Measurements from ENCODE around the gene INTS4.
A peak's percentile ranks its signal among the peaks of the same experiment; 100 is the strongest.
"Not testable (repeated sequence)": the region's sequence is repeated elsewhere in the genome, so short reads cannot be mapped to it uniquely, and the experiment has no call there.

INTS4 gene

GRCh38 chr11:78030429-78031325 is 36.2 kb upstream of the INTS4 start (continued):
- TF ChIP-seq BCL6B (tag by site-specific recombination; IDR thresholded peaks at IDR 0.05) (no peak), ZNF302 (tag by site-specific recombination; IDR thresholded peaks at IDR 0.05; ENCODE audit: low read depth) (no peak), SALL2 (tag by site-specific recombination; IDR thresholded peaks at IDR 0.05; ENCODE audit: borderline replicate concordance) (no peak), ZNF555 (tag by site-specific recombination; conservative IDR thresholded peaks at IDR 0.05) (no peak), ZNF146 (tag by site-specific recombination; IDR thresholded peaks at IDR 0.05) (no peak), ZNF223 (tag by site-specific recombination; IDR thresholded peaks at IDR 0.05) (no peak), ZNF624 (tag by site-specific recombination; IDR thresholded peaks at IDR 0.05) (no peak), ZNF416 (tag by site-specific recombination; IDR thresholded peaks at IDR 0.05) (no peak), YY1 (tag by site-specific recombination; IDR thresholded peaks at IDR 0.05) (no peak), ZNF449 (tag by site-specific recombination; IDR thresholded peaks at IDR 0.05) (peak; percentile 81)

GRCh38 chr11:78028423-78028822 is 34.0 kb upstream of the INTS4 start:
- CTCF ChIA-PET = interaction anchor here (1.5 kb wide), 1 partner anchor 29 kb away, joined by 3 read pairs; no protein-coding TSS in a partner anchor
- H3K36me3 ChIP-seq (ENCODE audit: control insufficient read depth in 2 of 2, insufficient read depth in 1 of 2, low read length in 2 of 2); H3K4me3 ChIP-seq (ENCODE audit: low read depth, low read length); H3K4me1 ChIP-seq (ENCODE audit: control insufficient read depth, insufficient read depth, low read length); H3K27ac ChIP-seq (ENCODE audit: extremely low read depth, low read depth, low read length); H3K9me3 ChIP-seq (ENCODE audit: control insufficient read depth, insufficient read depth, low read depth, low read length); POLR2A ChIA-PET: not testable (repeated sequence)
- 0 out of 2 replicates have a peak, but pooled peaks have one; percentile 26 for TF ChIP-seq ZBTB17 (tag by site-specific recombination; IDR thresholded peaks at IDR 0.05)

GRCh38 chr11:78027759-78028158 is 33.3 kb upstream of the INTS4 start:
- Histone ChIP-seq H3K27ac (ENCODE audit: extremely low read depth, low read depth, low read length) (no peak overlapping the region), H3K36me3 (ENCODE audit: control insufficient read depth in 2 of 2, insufficient read depth in 1 of 2, low read length in 2 of 2) (no peaks in the 10 kb centered on the region), H3K4me1 (ENCODE audit: control insufficient read depth, insufficient read depth, low read length) (no peaks in the 10 kb centered on the region), H3K9me3 (ENCODE audit: control insufficient read depth, insufficient read depth, low read depth, low read length) (no peaks in the 10 kb centered on the region), H3K4me3 (ENCODE audit: low read depth, low read length) (no peak overlapping the region)
- ChIA-PET POLR2A (no interaction called here), CTCF (interaction anchor here (0.7 kb wide), 1 partner anchor 21 kb away, joined by 6 read pairs; no protein-coding TSS in a partner anchor)
- TF ChIP-seq ZNF26 (tag by site-specific recombination; IDR thresholded peaks at IDR 0.05) (no peak), ZNF24 (tag by site-specific recombination; IDR thresholded peaks at IDR 0.05) (no peak), BCL11A (tag by site-specific recombination; IDR thresholded peaks at IDR 0.05; ENCODE audit: low read depth) (no peak), GLI4 (tag by site-specific recombination; IDR thresholded peaks at IDR 0.05) (no peak), ZNF473 (tag by site-specific recombination; IDR thresholded peaks at IDR 0.05) (no peak), ZNF624 (tag by site-specific recombination; IDR thresholded peaks at IDR 0.05) (no peak), ZNF548 (tag by site-specific recombination; IDR thresholded peaks at IDR 0.05) (no peak), ZNF391 (tag by site-specific recombination; IDR thresholded peaks at IDR 0.05; ENCODE audit: borderline replicate concordance, low read depth) (no peak), PBX3 (CRISPR knock-in tag; IDR thresholded peaks at IDR 0.05) (no peak), KLF8 (tag by site-specific recombination; IDR thresholded peaks at IDR 0.05) (no peak), ZNF214 (tag by site-specific recombination; IDR thresholded peaks at IDR 0.05; ENCODE audit: borderline replicate concordance) (no peak), ZBTB17 (tag by site-specific recombination; IDR thresholded peaks at IDR 0.05) (no peak), ZNF544 (tag by site-specific recombination; IDR thresholded peaks at IDR 0.05) (no peak)
